IMR-90 (cell line): ENCODE results near the gene NAGLU. TPM values are rescaled to one million over a fixed set of nuclear protein-coding genes. Genes with fewer than 3 reads are reported as not detected.

ENCODE experiments used
- ATAC-seq: fragments of 200-7000 bp; cut with Tn5 transposase; 2 replicates; pipeline ENCODE4 v1.9.1; 2020; ENCODE audit warnings: low read depth, mild to moderate bottlenecking, moderate library complexity
- BruUV-seq: library from RNA; stranded (reverse); fragments of 400-500 nt; replicated peaks from 2 replicates; lab custom pipeline; 2021; lab: Mats Ljungman, UMichigan
- CTCF ChIA-PET: fragments of 300-600 bp; formaldehyde crosslinking; extraction: SDS; loops from one replicate; lab custom pipeline; 2021; ENCODE audit warnings: antibody characterized with exemption; lab: Yijun Ruan, JAX
- POLR2A ChIA-PET: fragments of 300-600 bp; sonication (Branson Sonifier 250); formaldehyde crosslinking; loops from one replicate; lab custom pipeline; 2022; ENCODE audit warnings: antibody characterized with exemption; ENCODE audit not compliant: unreplicated experiment; lab: Charles Lee
- DNase-seq: peaks from one replicate; pipeline ENCODE4 v3.0.0; 2013
- H2AFZ ChIP-seq: replicated peaks from 2 replicates; pipeline ENCODE3; 2013; ENCODE audit warnings: low read length, mild to moderate bottlenecking; ENCODE audit not compliant: poor library complexity
- H2AK5ac ChIP-seq: 2 replicates; pipeline ENCODE4 v1.6.1; 2013; ENCODE audit warnings: low read depth, low read length, inconsistent platforms
- H2AK9ac ChIP-seq: replicated peaks from 2 replicates; pipeline ENCODE3; 2013; ENCODE audit warnings: mild to moderate bottlenecking, low read depth, low read length, moderate library complexity; ENCODE audit not compliant: poor library complexity
- H2BK120ac ChIP-seq: 2 replicates; pipeline ENCODE4 v1.6.1; 2013; ENCODE audit warnings: low read depth, low read length, inconsistent platforms
- H2BK15ac ChIP-seq: 3 replicates; pipeline ENCODE4 v1.6.1; 2013; ENCODE audit warnings: low read depth, low read length, inconsistent platforms
- H2BK20ac ChIP-seq: 2 replicates; pipeline ENCODE4 v1.6.1; 2013; ENCODE audit warnings: low read depth, mild to moderate bottlenecking, inconsistent platforms, low read length, moderate library complexity
- H2BK5ac ChIP-seq: 2 replicates; pipeline ENCODE4 v1.6.1; 2013; ENCODE audit warnings: mild to moderate bottlenecking, low read depth, low read length, inconsistent platforms; ENCODE audit not compliant: poor library complexity, severe bottlenecking
- H3K14ac ChIP-seq: replicated peaks from 2 replicates; pipeline ENCODE4 v1.6.1; 2013; ENCODE audit warnings: low read depth, low read length, inconsistent platforms
- H3K18ac ChIP-seq: 2 replicates; pipeline ENCODE4 v1.6.1; 2013; ENCODE audit warnings: low read depth, low read length, control low read depth
- H3K23ac ChIP-seq: 2 replicates; pipeline ENCODE4 v1.6.1; 2013; ENCODE audit warnings: low read depth, low read length, inconsistent platforms
- H3K27ac ChIP-seq: 2 replicates; pipeline ENCODE4 v1.5.1; 2013; ENCODE audit warnings: mild to moderate bottlenecking, control low read depth, low read length; ENCODE audit not compliant: insufficient read depth
- H3K27me3 ChIP-seq: 2 replicates; pipeline ENCODE4 v1.6.1; 2013; ENCODE audit warnings: low read length; ENCODE audit not compliant: control insufficient read depth, insufficient read depth
- H3K36me3 ChIP-seq: 2 replicates; pipeline ENCODE4 v1.6.1; 2013; ENCODE audit warnings: low read length, mixed read lengths; ENCODE audit not compliant: control insufficient read depth, insufficient read depth
- H3K4ac ChIP-seq: 2 replicates; pipeline ENCODE4 v1.6.1; 2013; ENCODE audit warnings: low read depth, low read length, inconsistent platforms
- H3K4me1 ChIP-seq: 2 replicates; pipeline ENCODE4 v1.6.1; 2013; ENCODE audit warnings: low read length, mixed read lengths; ENCODE audit not compliant: control insufficient read depth, insufficient read depth
- H3K4me2 ChIP-seq: 2 replicates; pipeline ENCODE4 v1.6.1; 2013; ENCODE audit warnings: low read depth, mild to moderate bottlenecking, control low read depth, low read length, moderate library complexity
- H3K4me3 ChIP-seq: 2 replicates; pipeline ENCODE4 v1.5.1; 2013; ENCODE audit warnings: low read depth, mild to moderate bottlenecking, control low read depth, low read length, moderate library complexity; ENCODE audit not compliant: insufficient read depth
- H3K56ac ChIP-seq: 2 replicates; pipeline ENCODE4 v1.6.1; 2013; ENCODE audit warnings: low read length, inconsistent platforms; ENCODE audit not compliant: insufficient read depth; ENCODE audit errors: extremely low read depth
- H3K79me1 ChIP-seq, 2 experiments: 2 replicates each; pipeline ENCODE4 v1.6.1; 2013; ENCODE audit warnings: low read length in 2 of 2, inconsistent platforms in 1 of 2, low read depth in 1 of 2
- H3K9ac ChIP-seq: 2 replicates; pipeline ENCODE4 v1.6.1; 2013; ENCODE audit warnings: low read depth, low read length, control low read depth
- H3K9me1 ChIP-seq: 2 replicates; pipeline ENCODE4 v1.6.1; 2013; ENCODE audit warnings: low read length, inconsistent platforms; ENCODE audit not compliant: insufficient read depth
- H3K9me3 ChIP-seq: 2 replicates; pipeline ENCODE4 v1.6.1; 2013; ENCODE audit warnings: low read length; ENCODE audit not compliant: control insufficient read depth, insufficient read depth
- H4K20me1 ChIP-seq: 2 replicates; pipeline ENCODE4 v1.6.1; 2013; ENCODE audit warnings: low read length, inconsistent platforms; ENCODE audit not compliant: insufficient read depth
- H4K5ac ChIP-seq: 2 replicates; pipeline ENCODE4 v1.6.1; 2013; ENCODE audit warnings: mild to moderate bottlenecking, low read depth, low read length, control low read depth
- H4K8ac ChIP-seq, 2 experiments: 2 replicates each; pipeline ENCODE4 v1.6.1; 2013; ENCODE audit warnings: low read depth in 2 of 2, low read length in 2 of 2, control low read depth in 1 of 2, inconsistent platforms in 1 of 2
- H4K91ac ChIP-seq: 2 replicates; pipeline ENCODE4 v1.6.1; 2013; ENCODE audit warnings: low read depth, low read length, inconsistent platforms; ENCODE audit not compliant: insufficient read depth
- BHLHE40 ChIP-seq: fragments of 150-350 bp; IDR thresholded peaks from 2 replicates; pipeline ENCODE4 v1.6.1; 2016; ENCODE audit warnings: mild to moderate bottlenecking, low read depth, low read length
- CEBPB ChIP-seq: IDR thresholded peaks from 2 replicates; pipeline ENCODE4 v1.6.1; 2012; ENCODE audit warnings: low read depth, low read length, improper control_type of control experiment
- FOS ChIP-seq: fragments of 150-350 bp; IDR thresholded peaks from 2 replicates; pipeline ENCODE4 v1.6.1; 2016; ENCODE audit warnings: low read depth, low read length
- MAFK ChIP-seq: IDR thresholded peaks from 2 replicates; pipeline ENCODE4 v1.6.1; 2012; ENCODE audit warnings: low read depth, low read length, improper control_type of control experiment
- NFE2L2 ChIP-seq: fragments of 150-350 bp; IDR thresholded peaks from 2 replicates; pipeline ENCODE4 v1.6.1; 2016; ENCODE audit warnings: low read depth, mild to moderate bottlenecking, low read length
- POLR2A ChIP-seq: IDR thresholded peaks from 2 replicates; pipeline ENCODE4 v1.6.1; 2012; ENCODE audit warnings: mild to moderate bottlenecking, low read depth, low read length
- RAD21 ChIP-seq: IDR thresholded peaks from 2 replicates; pipeline ENCODE4 v1.6.1; 2012; ENCODE audit warnings: low read length, improper control_type of control experiment
- USF2 ChIP-seq: fragments of 150-350 bp; IDR thresholded peaks from 2 replicates; pipeline ENCODE4 v1.6.1; 2017; ENCODE audit warnings: mild to moderate bottlenecking, antibody characterized with exemption, low read length, low read depth
- WGBS, 2 experiments: methylation state at CpG; one replicate each; pipeline versions ENCODE4 v1.1.5 to v1.1.7; 2013; ENCODE audit warnings: missing lambda C conversion rate in 2 of 2; ENCODE audit not compliant: insufficient read length in 1 of 2; ENCODE audit errors: extremely low coverage in 2 of 2; 5-methylcytosine and 5-hydroxymethylcytosine counted together
- dilution Hi-C: fragments of 300-500 bp; cut with HindIII; formaldehyde crosslinking; loops from one replicate; pipeline ENCODE4 v1.14.3; 2018; ENCODE audit warnings: low sequenced_read_pairs; ENCODE audit not compliant: unreplicated experiment
- in situ Hi-C: fragments of 300-500 bp; cut with MboI; formaldehyde crosslinking; loops from 3 replicates; pipeline ENCODE4 v1.14.3; 2019; ENCODE audit warnings: low sequenced_read_pairs, inconsistent platforms, mixed read lengths
- intact Hi-C: fragments of 100-400 bp; cut with micrococcal nuclease; formaldehyde crosslinking; loops from 2 replicates; pipeline ENCODE4 v1.10.0; 2022
- polyA plus RNA-seq, 3 experiments: library from polyadenylated mRNA; depleted of rRNA; stranded (reverse); fragments of >200 nt; gene quantifications; 2 replicates each; pipeline ENCODE4 v1.2.3, GENCODE V29; 2012; ENCODE audit warnings: low replicate concordance in 1 of 3
- total RNA-seq: library from RNA; depleted of rRNA; stranded (reverse); fragments of >200 nt; gene quantifications from 2 replicates; pipeline ENCODE4 v1.2.3, GENCODE V29; 2012

NAGLU gene
- total and polyA plus RNA-seq, 2 of the 4 experiments (the other 2 are of a cell fraction) = 6.5 to 29.2 TPM

DNA sequence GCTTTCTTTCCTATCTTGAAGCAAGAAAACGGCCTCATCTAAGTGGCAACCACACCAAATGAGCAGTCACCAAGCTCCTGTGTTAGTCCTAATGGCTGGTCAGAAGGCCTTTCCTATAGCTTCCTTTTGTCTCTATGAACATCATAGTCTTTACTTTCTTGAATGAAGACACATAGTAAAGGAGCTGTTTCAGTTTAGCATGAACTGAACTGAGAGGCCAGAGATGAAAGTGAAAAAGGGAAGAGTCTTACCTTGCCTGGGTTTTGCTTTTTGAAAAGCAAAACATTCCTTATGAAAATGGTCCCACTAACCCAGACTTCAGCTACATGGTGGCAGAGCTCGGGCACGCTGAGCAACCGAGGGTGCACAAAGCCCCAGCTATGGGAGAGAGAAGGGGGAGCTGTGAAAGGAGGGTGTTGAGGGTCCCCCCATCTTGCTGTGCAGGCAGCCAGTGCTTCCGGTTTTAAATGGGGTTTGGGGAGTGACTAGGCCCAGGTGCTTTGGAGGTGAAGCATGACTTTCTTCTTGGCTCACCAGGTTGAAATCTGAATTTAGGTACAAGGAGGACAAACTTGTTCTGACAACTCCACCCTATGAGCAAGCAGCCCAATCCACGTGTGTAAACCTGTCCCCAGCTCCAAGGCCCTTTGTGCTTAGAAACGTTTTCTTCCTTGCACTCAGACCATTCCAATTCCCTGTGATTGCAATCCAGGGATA lies 50.6 kb downstream of the NAGLU start:
- dilution Hi-C loops (no loop called here), intact Hi-C loops (no loop called here), in situ Hi-C loops (no loop called here)
- H3K27ac ChIP-seq = no peak overlapping the region
- H3K4me2 ChIP-seq = no peak overlapping the region
- no peak for DNase-seq
- no peaks in the 10 kb centered on the region for H3K9me3 ChIP-seq
- TF ChIP-seq RAD21 = no peak
- TF ChIP-seq NFE2L2 = no peak
- no peak for TF ChIP-seq USF2
- TF ChIP-seq BHLHE40 = no peak
- TF ChIP-seq POLR2A = no peak
- no peak for TF ChIP-seq FOS
- TF ChIP-seq MAFK = no peak
- TF ChIP-seq CEBPB = no peak
- no peak overlapping the region for H2BK5ac ChIP-seq
- H3K36me3 ChIP-seq = peaks cover 67% of the 10 kb centered on the region
- BruUV-seq = no TSS peak
- no peak overlapping the region for H3K4ac ChIP-seq
- H3K23ac ChIP-seq = no peak overlapping the region
- WGBS, 2 experiments = no CpG with 5 or more reads among the region's 7 CpGs
- no peak overlapping the region for H3K9ac ChIP-seq
- no peaks in the 10 kb centered on the region for H3K4me1 ChIP-seq
- no peak overlapping the region for H2AFZ ChIP-seq
- H3K56ac ChIP-seq = no peak overlapping the region
- no peak overlapping the region for H3K18ac ChIP-seq
- H2BK120ac ChIP-seq = no peak overlapping the region
- no peak overlapping the region for H2AK5ac ChIP-seq
- H3K27me3 ChIP-seq = no peaks in the 10 kb centered on the region
- no peak overlapping the region for H3K14ac ChIP-seq
- no peak for ATAC-seq
- no peaks in the 10 kb centered on the region; the same call in 1 of the 2 replicates for H3K9me1 ChIP-seq
- no peak overlapping the region for H2BK15ac ChIP-seq
- H2BK20ac ChIP-seq = no peak overlapping the region
- no peak overlapping the region for H2AK9ac ChIP-seq
- no peak overlapping the region for H3K4me3 ChIP-seq
- H4K8ac ChIP-seq = no peak overlapping the region
- POLR2A ChIA-PET = no interaction called here
- CTCF ChIA-PET = interaction anchor here (1.7 kb wide), 1 partner anchor 9 kb away, joined by 5 read pairs; the partner anchor contains the start of gene PSMC3IP
- H3K79me1 ChIP-seq = 0 out of 4 replicates have a peak, but pooled peaks cover 4 to 9% of the 10 kb centered on the region in 2 experiments
- peaks cover 17% of the 10 kb centered on the region; the same call in 1 of the 2 replicates for H4K20me1 ChIP-seq
- H4K91ac ChIP-seq = no peak overlapping the region
- H4K5ac ChIP-seq = no peak overlapping the region
